Measurements from ENCODE around the gene CTRL.
A peak's percentile ranks its signal among the peaks of the same experiment; 100 is the strongest.

CTRL gene

DNA sequence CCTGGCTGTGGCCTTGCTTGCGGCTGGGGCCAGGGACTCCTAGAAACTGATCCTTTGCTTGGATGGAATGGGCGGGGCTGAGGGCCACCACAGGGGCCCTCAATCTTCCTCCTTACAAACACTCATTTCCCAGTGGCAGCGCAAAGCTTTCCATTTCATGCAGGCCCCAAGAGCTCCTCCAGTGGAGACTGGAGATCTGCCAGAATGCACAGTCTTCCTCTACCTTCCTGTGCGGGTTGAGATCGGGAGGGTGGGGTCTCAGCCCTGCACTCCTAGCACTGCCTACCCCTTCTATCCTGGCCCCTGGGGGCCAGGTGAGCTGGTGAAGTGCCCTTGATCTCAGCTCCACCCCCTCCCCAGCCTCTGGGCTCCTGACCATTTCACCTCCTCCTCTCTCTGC is 45.3 kb downstream of the CTRL start:
- no peak for DNase-seq (ENCODE audit: low read depth)

DNA sequence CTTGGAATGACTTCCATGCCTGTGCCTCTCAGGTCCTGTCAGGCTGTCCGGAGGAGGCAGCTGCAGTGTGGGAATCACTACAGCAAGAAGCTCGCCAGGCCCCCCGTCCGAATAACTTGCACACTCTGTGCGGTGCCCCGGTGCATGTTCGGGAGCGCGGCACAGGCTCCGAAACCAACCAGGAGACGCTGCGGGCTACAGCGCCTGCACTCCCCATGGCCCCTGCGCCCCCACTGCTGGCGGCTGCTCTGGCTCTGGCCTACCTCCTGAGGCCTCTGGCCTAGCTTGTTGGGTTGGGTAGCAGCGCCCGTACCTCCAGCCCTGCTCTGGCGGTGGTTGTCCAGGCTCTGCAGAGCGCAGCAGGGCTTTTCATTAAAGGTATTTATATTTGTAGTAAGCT is 45.7 kb downstream of the CTRL start:
- DNase-seq (ENCODE audit: low read depth), result no peak

DNA sequence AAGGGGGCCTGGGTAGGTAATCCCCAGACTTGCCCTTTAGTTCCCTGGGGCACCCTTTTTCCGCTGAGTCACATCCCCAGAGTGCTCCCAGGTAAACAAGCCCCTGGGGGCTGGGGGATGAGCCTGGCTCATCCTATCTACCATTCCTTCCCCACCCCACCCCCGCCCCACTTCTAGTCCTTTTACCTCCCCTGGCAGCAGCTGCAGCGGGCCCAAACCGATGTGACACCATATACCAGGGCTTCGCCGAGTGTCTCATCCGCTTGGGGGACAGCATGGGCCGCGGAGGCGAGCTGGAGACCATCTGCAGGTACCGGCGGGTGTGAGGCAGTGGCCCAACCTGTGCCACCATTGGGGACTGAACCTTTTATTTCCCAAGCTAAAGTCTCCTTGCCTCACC is 46.1 kb downstream of the CTRL start:
- no peak for DNase-seq (ENCODE audit: low read depth)

DNA sequence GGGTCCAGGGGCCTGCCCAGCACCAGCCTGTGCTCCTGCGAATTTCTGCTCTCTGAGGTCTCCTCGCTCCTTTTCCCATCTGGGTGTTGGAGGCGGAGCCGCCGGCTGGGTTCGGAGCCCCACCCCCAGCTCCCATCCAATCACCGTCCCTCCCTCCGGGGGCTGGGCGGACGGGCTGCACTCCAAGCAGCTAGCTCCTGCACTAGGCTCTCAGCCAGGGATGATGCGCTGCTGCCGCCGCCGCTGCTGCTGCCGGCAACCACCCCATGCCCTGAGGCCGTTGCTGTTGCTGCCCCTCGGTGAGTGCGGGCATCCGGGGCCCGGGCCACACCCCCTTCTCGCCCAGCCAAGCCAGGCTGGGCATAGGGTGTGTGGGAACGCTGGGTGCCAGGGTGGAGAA is 47.0 kb downstream of the CTRL start, which contains the start of gene NRN1L:
Gene NRN1L (plus strand): TSS at position 202 of the 400 bp plus-strand sequence. CDS start 19 bp downstream, at position 221.
- DNase-seq (ENCODE audit: low read depth), result no peak

DNA sequence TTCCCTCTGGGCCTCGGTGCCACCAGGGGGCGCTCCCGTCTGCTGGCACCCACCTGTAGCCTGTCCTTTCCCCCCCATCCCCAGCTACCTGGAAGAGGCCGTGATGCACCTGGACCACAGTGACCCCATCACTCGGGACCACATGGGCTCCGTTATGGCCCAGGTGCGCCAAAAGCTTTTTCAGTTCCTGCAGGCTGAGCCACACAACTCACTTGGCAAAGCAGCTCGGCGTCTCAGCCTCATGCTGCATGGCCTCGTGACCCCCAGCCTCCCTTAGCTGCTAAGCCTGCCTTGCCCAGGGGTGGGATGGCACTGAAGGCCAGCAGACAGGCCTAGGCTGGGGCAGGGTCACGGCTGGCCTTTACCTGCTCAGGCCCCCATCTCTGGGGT is 47.8 kb downstream of the CTRL start:
- peak; percentile 58 for DNase-seq (ENCODE audit: low read depth)

- DNase-seq (ENCODE audit: low read depth), result no peak
Measured at GRCh38 chr16:67883146-67883871, 48.4 kb downstream of the CTRL start.

DNA sequence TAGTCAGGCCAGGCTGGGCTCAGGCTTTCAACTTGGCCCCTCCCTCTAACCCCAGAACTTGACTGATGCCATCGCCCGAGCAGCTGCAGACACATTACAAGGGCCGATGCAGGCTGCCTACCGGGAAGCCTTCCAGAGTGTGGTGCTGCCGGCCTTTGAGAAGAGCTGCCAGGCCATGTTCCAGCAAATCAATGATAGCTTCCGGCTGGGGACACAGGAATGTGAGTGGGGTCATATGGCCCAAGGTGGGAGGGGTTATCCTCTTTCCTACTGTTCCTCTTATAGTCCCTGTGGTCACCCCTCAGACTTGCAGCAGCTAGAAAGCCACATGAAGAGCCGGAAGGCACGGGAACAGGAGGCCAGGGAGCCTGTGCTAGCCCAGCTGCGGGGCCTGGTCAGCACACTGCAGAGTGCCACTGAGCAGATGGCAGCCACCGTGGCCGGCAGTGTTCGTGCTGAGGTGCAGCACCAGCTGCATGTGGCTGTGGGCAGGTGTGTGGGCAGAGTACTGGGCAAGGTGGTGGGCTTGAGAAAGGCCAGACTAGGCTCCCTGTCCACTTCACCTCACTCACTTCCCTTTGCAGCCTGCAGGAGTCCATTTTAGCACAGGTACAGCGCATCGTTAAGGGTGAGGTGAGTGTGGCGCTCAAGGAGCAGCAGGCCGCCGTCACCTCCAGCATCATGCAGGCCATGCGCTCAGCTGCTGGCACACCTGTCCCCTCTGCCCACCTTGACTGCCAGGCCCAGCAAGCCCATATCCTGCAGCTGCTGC is 49.1 kb downstream of the CTRL start:
- no peak for DNase-seq (ENCODE audit: low read depth)

DNA sequence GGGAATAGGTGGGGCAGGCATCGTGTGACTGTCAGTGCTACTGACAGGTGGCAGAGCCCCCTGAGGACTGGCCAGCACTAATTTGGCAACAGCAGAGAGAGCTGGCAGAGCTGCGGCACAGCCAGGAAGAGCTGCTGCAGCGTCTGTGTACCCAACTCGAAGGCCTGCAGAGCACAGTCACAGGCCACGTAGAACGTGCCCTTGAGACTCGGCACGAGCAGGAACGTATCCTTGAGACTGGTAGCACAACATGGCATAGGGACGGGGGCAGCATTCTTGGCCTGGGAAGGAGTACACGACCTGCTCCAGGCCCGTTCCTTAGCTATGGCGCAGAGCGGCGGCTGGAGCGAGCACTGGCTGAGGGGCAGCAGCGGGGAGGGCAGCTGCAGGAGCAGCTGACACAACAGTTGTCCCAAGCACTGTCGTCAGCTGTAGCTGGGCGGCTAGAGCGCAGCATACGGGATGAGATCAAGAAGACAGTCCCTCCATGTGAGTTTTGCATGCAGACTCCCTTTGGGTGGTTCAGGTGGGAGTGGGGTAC is 50.0 kb downstream of the CTRL start:
- no peak for DNase-seq (ENCODE audit: low read depth)

DNA sequence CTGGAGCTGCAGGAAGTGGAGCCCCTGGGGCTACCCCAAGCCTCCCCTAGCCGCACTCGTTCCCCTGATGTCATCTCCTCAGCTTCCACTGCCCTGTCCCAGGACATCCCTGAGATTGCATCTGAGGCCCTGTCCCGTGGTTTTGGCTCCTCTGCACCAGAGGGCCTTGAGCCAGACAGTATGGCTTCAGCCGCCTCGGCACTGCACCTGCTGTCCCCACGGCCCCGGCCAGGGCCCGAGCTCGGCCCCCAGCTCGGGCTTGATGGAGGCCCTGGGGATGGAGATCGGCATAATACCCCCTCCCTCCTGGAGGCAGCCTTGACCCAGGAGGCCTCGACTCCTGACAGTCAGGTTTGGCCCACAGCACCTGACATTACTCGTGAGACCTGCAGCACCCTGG is 51.1 kb downstream of the CTRL start:
- DNase-seq (ENCODE audit: low read depth), result no peak

DNA sequence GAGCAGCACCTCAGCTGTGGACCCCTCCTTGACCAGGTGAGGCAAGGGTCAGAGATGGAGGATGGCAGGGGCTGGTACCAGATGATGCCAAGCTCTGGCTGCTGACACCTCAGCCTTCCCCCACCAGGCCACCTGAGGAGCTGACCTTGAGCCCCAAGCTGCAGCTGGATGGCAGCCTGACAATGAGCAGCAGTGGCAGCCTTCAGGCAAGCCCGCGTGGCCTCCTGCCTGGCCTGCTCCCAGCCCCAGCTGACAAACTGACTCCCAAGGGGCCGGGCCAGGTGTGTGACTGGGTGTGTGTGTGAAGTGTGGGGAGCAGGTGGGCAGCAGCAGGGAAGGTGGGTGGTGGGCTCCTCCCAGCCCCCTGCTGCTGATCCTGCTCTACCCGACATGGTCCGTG is 51.7 kb downstream of the CTRL start:
- DNase-seq (ENCODE audit: low read depth), result no peak
